HPDE6-E6E7 (cell line): ENCODE measurements around the gene TK2.
"Not testable (repeated sequence)": the region's sequence is repeated elsewhere in the genome, so short reads cannot be mapped to it uniquely, and the experiment has no call there.

Experiments used
- DNase-seq: peaks from one replicate; pipeline ENCODE4 v3.0.0; 2011; ENCODE audit warnings: missing footprints; ENCODE audit errors: extremely low spot score

Gene TK2

DNA sequence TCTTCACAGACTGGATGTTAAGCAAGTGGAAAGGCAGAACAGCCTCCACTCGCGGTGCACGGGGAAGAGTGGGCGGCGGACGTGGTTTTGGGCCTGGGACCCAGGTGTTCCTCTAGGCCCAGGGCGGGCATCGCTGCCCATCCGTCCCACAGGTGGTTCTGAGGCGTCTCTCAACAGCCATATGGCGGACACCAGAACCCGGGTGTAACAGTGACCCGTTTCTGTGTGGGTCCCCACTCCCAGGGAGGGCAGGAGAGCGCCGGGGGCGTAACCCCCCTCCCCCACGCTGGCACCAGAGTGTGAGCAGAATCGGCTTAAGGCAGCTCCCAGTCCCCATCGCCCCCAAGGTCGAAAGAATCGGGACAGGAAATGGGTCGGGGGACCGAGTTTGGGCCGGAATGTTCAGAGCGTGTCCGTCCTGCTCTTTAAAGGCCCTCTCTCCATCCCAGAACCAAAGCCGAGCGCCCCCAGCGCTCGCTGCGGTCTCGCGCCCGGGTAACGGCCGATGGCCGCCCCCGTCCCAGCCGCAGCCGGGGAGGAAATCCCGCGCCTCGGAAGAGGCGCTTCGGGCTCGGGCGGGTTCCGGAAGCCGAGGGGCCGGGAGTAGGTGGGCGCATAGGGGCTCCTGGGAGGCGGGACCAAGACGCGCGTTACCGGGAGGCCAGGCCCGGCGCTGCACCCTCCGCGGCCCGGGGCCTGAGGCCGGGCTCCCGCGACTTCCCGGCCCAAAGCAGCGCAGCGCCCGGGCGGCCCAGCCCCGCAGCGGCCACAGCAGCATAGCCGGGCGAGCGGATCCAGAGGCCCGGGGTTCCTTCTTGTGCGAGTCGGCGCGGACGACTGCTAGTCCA, at the start of gene TK2:
TK2 (minus strand) TSS at position 839 of the 848 bp plus-strand sequence; CDS start at position 778, 61 bp downstream.
- peak; percentile 70 for DNase-seq

DNA sequence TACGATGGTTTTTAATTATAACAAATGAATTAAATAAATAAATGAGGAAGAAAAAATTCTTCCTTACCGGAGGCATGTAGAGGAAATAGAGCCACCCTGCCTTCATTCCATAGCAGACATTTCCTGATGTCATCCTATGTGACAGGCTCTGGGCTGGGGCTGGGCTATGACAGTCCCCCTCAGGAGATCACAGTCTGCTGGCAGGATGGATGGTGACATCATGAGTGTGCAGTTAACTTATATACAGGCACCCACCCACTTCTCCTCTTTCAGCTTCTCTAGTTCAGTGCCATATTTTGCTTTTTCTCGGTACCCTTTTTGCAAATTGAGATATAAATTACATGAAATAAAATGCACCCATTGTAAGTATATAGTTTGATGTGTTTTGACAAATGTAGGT, 48.2 kb upstream of the TK2 start:
- no peak for DNase-seq

DNA sequence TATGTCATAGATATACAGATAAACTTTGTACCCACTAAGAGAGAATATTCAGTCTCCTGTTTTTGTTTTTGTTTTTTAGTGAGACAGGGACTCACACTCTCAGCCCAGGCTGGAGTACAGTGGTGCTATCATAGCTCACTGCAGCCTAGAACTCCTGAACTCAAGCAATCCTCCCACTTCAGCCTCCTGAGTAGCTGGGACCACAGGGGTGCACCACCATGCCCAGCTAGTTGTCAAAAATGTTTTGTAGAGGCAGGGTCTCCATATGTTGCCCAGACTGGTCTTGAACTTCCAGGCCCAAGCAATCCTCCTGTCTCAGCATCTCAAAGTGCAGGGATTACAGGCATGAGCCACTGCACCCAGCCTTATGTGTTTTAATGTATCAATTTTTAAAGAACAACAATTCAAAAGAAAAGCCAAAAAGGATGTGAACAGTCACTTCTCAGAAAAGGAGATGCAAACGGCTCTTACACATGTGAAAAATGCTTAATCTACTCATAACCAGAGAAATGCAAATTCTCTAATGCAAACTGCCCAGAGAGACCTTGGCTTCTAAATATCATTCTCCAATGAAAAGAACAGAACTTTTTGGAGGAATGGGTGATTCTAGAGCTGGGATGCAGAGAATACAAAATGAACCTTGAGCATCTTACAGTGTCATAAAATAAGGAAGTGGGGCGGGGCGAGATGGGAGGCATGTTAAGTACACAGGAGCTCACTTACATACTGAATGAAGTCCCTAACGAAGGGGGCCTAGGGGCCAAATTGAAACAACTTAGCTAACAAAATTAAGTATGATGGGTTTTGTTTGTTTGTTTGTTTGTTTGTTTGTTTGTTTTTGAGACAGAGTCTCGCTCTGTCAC, 47.3 kb upstream of the TK2 start:
- DNase-seq, result no peak

DNA sequence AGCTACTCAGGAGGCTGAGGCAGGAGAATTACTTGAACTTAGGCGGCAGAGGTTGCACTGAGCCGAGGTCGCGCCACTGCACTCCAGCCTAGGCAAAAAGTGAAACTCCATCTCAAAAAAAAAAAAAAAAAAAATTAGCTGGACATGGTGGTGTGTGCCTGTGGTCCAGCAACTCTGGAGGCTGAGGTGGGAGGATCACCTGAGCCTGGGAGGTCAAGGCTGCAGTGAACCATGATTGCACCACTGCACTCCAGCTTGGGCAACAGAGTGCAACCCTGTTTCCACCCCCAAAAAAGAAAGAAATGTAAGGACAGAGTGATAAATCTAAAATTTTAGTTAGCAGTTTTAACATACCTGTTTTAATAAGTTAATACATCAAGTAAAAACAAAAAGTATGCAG, 46.6 kb upstream of the TK2 start:
- DNase-seq, result not testable (repeated sequence)

DNA sequence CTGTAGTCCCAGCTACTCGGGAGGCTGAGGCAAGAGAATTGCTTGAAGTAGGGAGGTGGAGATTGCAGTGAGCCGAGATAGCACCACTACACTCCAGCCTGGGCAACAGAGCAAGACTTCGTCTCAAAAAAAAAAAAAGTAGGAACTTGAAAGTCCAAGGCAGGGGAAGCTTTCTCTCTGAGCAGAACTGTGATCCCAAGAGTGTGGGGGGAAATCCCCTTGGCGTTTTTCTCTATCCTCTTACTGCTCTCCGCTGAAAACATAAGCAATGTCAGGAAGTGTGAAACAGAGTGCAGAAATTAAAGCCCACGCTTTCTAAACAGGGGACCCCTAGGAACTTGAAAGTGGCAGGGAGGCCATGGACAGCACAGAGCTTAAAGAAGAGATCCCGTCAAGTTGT, 44.8 kb upstream of the TK2 start:
- DNase-seq, result no peak

DNA sequence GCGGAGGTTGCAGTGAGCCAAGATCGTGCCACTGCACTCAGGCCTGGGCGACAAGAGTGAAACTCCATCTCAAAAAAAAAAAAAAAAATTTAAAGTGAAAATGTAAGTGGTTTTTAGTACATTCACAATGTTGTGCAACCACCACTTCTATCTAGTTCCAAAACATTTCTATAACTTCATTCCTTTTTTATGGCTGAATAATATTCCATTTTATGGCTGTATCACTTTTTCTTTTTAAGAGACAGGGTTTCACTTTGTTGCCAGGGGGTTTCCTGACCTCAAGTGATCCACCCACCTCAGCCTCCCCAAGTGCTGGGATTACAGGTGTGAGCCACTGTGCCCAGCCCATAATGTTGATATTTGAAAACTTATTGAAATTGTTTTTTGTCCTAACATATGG, 42.9 kb upstream of the TK2 start:
- DNase-seq, result no peak

DNA sequence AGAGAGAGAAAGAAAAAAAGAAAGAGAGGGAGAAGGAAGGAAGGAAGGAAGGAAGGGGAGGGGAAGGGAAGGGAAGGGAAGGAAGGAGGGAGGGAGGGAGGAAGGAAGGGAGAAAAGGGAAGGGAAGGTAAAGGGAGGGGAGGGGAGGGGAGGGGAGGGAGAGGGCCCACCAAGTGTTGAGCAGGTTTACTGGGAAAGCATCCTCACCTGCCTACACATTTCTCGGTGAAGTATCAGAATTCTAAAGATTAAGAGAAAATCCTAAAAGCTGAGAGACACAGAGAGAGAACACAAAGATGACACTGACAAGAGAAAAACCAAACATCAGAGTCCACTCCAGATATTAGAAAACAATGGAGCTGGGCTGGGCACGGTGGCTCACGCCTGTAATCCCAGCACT, 42.3 kb upstream of the TK2 start:
- DNase-seq, result no peak

DNA sequence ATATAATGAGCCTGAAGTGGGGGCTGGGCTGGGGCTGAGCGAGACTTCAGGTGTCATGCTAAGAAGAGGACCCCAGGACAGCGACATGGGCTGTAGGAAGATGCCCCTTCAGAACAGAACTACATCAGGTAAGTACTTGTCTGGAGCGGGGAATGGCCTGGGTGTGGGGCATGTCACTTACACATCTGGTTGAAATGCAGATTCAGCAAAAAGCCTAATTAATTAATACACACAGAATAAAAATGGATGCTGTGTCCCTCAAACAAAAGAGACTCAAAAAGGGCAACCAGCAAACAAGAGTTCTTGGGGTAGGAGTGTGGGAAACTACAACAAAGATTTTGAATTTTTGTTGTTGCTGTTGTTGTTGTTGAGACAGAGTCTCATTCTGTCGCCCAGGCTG, 41.1 kb upstream of the TK2 start:
- DNase-seq, result no peak

DNA sequence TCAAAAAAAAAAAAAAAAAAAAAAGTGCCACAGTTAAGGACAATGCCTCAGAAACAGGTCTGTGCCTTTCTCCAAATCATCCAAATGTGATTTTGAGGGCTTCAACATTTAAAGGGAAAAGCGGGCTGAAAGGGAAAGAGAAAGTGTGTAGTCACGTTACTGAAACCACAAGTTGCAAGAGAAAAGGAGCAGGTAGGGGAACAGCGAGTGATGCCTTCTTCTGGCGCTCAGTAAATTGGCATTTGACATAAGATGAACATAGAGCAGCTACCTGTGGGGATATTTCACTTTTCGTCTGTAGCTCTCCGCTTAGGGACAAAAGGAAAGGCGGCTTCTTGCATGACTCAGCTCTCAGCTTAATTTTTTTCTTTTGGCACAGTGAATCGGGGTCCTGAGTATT, 40.4 kb upstream of the TK2 start:
- no peak for DNase-seq

DNA sequence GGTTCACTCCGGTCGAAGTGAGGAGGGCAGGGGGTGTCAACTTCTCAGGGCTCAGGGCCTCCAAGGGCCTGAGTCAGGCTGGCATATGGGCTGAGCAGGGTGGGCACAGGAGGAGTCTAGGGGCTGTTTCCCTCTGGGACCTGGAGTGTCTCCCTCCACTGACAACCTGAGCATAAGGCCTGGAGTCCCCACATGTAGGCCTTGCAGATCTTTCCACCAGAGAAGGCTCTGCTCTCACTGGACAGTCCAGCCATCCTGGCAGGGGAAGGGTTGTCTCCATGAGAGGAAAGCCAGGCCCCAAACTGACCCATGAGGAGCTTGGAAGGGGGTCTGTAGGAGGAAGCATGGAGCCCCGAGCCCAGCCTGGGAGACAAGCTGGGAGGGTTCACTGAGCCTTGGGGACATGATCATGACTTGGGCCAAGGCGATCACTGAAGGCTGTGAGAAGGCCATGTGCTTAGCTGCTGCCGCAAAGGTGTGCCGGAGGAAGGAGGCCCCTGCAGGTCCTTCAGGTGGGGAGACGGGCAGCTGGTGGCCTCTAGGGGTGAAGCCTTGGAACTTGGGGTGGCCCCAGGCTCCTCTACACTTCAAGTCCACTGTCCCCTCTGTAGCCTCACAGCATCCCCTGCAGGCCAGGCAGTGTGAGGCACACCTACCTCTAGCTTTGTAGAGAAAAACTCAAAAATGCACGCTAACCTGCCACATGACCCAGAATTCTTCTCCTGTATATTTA, 39.2 kb upstream of the TK2 start:
- DNase-seq, result no peak

DNA sequence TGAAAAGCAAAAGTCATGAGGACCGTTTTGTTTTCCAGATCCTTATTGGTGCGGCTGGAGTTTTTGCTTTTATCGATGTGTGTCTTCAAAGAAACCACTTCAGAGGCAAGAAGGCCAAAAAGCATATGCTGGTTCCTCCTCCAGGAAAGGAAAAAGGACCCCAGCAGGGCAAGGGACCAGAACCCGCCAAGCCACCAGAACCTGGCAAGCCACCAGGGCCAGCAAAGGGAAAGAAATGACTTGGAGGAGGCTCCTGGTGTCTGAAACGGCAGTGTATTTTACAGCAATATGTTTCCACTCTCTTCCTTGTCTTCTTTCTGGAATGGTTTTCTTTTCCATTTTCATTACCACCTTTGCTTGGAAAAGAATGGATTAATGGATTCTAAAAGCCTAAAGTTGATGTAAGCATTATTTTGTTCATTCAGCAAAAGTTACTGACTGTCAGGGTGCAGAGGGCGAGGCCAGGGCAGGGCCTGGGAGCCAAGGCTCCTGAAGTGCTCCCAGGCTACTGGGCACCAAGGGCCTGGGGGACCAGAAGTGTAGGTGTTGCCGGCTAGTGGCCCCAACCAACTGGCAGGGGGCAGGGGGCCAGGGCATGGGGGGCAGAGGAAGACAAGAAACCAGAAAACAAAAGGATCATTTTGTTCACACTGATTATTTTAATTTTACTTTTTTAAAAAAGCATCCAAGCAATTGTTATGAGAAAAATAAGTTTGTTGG, 38.1 kb upstream of the TK2 start:
- DNase-seq, result no peak

DNA sequence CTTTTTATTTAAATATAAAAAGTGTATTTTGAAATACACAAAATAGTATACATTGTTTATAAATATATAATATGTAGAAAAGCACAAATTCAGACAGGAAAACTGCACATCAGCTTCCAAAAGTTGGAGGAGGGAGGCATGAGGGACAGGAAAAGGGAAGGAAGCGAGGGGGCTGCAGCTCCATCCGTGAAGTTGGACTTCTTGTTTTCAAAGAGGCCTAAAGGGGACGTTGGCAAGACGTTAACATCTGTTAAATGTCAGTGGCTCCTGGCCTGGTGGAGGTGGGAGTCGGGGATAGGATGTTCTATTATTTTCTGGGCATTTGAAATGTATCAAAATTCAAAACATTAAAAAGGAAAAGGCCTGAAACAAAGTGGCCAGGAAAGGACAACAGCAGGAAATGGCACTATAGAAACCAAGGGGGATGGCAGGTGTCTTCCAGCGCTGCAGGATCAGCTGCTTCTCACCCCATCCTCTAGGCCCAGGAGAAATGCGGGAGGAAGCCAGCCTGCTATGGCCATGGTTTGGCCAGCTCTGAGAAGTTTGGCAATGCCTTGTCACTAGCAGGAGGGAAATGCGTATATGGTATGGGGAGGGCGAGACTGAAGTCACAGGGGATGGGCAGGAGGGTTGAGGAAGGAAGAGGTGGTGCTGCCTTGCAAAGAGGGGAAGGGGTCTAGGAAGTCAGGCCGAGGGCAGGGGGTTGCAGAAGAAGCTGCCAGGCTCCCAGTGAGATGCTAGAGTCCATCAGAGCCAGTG, 35.7 kb upstream of the TK2 start:
- no peak for DNase-seq

DNA sequence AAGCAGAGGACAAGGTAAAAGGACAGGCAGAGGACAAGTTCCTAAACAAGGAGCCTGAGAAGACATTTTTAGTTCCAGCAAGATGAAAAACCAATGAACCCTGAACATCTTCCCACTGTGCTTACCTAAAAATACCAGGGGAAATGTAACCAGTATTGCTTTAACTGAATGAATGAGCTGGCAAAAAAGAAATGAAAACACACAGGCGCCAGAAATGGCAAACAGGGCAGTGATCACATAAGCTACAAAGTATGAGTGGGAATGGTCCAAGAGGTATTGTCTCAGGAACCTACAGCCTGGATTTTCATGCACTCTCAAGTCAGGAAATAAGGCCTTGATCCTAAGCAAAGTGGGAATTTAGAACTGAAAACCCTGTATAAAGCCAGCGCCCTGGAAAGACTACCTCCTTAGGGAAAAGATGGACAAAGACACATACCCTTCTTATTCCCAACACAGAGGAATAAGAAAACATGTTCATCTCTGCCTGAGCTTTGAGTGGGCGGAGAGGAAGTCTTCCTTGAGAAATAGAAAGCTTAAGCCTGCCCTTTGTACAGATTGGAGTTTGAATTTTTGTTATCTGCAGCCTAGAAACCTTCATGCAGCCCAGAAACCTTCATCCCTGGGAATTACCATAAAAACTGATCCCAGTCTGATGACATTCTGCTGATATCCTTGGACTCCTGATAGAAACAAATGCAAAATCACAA, 31.5 kb upstream of the TK2 start:
- DNase-seq, result no peak

DNA sequence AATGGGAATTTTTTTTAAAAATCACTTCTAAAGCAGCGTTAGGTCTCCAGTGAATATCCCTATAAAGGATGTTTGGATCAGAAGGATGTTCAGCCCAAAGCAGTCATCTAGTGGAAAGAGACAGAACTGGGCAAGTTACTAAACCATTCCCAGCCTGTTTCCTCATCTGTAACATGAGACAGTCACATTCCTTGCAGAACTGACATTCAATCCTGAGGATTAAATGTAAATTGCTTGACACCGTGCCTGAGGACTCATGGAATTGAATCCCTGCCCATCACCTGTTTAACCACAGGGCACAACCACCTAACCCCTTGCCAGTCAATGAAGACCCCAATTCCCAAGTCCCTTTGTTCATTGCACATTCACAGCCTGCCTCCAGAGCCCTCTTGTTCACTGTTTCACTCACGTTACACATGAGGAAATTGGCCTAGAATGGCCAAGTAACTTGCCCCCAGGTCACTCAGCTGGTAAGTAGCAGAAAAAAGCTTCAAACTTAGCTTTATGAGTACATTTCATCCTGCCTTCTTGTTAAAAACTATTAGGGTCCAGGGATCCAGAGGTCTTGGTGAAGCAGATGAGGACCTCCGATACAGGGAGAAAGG, 30.8 kb upstream of the TK2 start:
- DNase-seq, result peak; percentile 71

DNA sequence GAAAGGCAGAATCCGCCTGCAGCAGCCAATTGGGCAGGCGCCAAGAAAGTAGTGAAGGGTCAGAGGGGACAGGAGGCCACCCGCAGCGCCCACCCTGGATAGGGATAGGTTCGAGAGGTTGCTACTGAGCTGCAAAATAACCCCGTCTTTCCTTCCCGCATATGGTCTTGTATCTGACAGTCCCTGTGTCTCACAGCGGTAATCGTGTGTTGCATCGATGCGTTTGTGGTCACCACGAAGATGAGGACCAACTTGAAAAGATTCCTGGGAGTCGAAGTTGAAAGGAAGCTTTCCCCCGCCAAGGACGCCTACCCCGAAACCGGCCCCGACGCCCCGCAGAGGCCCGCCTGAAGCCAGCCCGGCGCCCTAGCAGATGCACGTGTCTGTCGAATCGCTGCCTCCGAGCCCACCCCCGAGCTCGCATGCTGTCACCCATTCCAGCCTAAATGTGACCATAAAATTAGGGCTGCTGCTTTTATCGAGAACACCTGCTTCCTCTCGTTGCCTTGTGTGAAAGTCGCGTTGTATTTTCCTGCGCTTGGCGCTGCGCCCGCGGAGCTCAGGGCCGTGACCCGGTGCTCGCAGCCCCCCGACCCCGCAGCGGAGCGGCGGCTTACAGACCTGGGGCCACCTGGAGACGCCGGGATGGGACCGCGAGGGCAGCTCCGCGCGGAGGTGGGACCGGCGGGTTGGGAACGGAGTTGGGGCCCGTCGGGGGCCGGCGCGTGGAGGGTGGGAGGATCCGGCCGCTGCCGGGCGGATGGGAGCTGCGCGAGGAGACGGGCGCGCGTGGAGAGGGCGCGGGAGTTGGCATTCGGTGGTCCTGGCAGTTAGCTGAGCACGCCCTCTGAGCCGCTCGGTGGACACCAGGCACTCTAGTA, 29.0 kb upstream of the TK2 start, which contains the start of gene CMTM2:
CMTM2 (plus strand) TSS at position 813 of the 881 bp plus-strand sequence. CDS start 145 bp downstream, outside the sequence.
- no peak for DNase-seq

DNA sequence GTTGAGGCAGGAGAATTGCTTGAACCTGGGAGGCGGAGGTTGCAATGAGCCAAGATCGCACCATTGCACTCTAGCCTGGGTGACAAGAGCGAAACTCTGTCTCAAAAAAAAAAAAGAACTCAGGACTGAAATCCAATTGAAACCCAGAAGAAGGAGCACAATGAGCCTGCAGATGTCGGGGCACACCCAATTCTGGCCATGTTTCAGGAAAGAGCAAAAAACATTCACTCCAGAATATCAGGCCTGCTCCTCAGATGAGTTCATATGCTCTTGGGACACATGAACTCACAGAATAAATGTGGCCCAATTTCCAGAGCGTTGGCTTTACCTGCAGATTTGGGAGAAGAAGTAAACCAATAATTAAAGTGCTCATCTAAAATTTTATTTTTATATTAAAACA, 26.4 kb upstream of the TK2 start:
- no peak for DNase-seq

DNA sequence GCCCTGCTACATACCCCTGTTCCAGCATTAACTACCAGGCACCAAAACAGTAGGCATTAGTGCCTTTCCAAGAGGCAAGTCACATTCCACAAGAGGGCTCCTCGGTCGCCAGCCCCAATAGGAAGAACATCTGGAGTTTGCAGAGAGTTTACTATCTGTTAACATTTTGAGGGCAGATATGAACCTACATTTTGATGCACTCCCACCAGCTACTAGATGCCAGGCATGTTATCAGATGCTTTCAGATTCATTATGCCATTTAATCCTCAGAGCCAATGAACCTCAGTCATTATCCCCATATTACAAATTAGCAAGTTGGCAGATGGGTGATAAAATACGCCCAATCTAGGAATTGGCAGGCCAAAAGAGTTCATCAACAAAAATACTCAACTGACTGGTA, 25.1 kb upstream of the TK2 start:
- no peak for DNase-seq

DNA sequence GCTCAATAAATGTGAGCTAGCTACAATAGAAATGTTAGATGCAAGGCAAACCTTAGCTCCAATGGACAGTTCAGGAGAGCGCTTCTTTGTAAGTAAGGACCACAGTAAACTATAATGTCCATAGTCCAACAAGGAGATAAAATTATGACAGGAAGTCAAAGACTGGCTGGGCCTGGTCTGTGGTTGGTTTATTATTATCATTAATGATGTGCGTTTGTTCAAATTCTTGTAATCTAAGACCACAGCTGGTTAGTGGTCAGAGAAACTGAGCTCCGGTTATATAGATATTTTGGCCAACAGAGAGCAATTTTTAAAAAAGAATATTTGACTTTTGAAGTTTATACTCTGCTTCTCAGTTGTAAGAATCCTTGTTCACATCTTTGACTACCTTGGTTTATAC, 24.6 kb upstream of the TK2 start:
- DNase-seq, result no peak

DNA sequence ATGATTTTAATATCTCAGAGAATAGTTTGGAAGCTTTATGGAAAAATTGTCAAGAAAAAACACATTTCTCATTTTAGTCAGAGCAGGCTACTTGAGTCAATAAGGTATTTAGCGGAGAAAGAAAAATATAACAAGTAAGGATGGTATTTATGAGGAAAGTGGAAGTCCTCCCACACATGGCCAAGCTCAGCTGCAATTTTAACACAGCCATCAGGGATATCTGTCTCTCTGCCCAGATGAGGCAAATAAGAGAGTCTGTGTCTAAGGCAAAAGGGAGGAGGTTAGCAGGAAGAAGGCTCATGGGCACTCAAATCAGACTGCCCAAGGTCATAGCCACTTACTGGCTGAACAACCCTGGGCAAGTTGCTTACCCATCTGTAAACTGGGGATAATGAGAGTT, 24.2 kb upstream of the TK2 start:
- DNase-seq, result no peak
